ENCODE measurements around the gene MAP3K14. TPM values are rescaled to one million over a fixed set of nuclear protein-coding genes. Genes with fewer than 3 reads are reported as not detected.
"Not testable (repeated sequence)": the region's sequence is repeated elsewhere in the genome, so short reads cannot be mapped to it uniquely, and the experiment has no call there.

The MAP3K14 gene
- total RNA-seq, 1 donor from 2014 or later, result 19.1 TPM

- no peak for DNase-seq (ENCODE audit: low spot score)
These were observed 57.8 kb downstream of the MAP3K14 start for GRCh38 chr17:45258981-45259380.

DNA sequence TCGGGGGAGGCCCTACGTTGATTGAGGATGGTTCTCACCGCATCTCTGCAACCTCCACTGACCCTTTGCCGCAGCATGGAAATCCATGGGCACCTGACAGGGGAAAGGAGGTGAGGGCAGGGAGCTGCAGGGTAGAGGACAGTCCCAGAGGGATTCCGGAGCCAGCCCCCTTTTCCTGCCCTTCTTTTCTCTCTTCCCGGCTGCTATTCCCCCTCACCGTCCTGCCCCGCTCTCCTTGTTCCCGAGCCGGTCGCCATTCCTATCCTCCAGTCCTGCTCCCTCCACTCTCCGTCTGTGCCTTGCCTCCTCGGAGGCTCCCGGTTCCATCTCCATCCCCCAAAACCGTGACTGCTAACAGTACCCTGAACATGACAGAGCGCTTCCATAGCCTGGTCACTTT, 59.7 kb downstream of the MAP3K14 start:
- no peak for DNase-seq (ENCODE audit: low spot score)

GRCh38 chr17:45256114-45256966, 60.5 kb downstream of the MAP3K14 start:
- no peak for DNase-seq (ENCODE audit: low spot score)

GRCh38 chr17:45255358-45255757, 61.5 kb downstream of the MAP3K14 start:
- no peak for DNase-seq (ENCODE audit: low spot score)

GRCh38 chr17:45253879-45254278, 62.9 kb downstream of the MAP3K14 start:
- no peak for DNase-seq (ENCODE audit: low spot score)

DNA sequence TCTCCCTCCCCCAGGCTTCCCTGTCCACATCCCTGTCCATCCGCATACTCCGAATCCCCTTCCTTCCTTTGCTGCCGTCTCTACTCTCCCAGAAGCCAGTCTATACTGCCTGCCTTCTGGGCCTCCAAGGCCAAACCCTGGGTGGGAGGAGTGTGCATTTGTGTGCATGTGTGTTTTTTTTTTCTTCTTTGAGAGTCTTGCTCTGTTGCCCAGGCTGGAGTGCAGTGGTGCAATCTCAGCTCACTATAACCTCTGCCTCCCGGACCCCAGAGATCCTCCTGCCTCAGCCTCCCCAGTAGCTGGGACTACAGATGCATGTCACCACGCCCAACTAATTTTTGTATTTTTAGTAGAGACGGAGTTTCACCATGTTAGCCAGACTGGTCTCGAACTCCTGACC, 63.6 kb downstream of the MAP3K14 start:
- not testable (repeated sequence) for DNase-seq (ENCODE audit: low spot score)

GRCh38 chr17:45251931-45252330, 64.9 kb downstream of the MAP3K14 start:
- DNase-seq (ENCODE audit: low spot score), result no peak

DNA sequence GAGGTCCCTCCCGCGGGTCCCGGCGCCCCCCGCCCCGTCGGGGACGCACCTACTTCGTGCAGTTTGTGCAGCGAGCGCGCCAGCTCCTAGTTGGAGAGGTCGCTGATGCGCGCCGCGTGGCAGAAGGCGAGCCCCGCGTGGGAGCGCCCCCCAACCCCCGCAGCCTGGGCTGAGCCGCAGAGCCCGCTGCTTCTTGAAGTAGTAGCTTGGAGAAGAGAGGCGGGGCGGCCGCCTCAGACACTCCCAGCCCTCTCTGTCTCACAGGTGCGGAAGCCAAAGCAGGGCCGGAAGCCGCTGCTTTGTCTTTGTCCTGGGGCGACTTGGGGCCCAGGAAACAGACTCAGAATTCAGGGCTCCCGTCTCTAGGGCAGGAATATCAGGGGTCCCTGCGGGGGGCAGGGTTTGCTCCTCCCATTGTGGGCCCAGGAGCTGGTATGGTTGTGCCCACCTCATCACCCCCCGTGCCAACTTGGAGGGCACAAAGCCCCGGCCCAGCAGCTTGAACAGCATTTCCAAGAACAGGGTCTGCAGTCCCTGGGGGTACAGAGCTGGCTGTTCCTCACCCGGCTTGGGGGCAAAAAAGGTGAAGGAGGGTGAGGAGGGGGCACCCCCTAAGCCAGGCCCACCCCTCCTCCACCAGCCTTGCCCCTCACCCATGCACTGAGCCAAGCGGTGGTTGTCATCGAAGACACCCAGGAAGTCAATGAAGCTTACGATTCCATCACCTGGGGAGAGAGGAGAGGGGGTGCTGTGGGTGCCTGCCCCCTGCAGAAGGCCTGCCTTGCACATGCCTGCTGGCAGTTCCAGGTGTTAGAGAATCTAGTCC, 68.5 kb downstream of the MAP3K14 start:
- DNase-seq (ENCODE audit: low spot score), result peak; percentile 69

DNA sequence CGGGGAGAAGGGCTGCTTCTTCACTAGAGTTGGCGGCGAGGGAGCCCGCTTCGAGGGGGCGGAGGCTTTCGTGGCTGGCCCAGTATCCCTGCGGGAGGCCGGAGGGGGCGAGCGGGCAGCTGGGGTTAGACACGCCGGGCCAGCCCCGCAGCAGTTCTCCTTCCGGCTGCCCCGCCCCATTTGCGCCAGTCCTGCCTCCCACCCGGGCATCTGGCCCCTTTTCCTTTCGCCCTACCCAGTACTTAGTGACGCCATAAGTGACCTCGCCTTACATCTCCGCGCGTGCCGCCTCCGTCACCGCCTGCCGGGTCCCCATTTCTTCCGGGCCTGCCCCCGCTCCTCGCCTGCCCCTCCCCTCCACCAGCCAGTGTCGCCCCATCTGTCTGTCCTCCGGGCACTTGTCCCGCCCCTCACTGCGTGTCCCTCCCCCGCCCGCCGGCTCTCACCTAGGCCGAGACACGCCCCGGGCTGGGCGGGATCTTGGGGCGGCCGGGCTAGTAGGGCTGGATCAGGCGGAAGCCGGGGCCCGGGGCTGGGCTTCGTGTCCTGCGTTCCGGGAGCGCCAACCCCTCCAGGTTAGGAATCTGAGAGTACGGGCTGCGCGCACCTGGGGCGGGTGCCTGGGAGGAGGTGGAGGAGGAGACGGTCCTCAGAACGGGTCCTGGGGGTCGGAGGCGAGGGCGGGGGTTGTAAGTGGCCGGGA, 69.2 kb downstream of the MAP3K14 start:
- peak; percentile 95 for DNase-seq (ENCODE audit: low spot score)

DNA sequence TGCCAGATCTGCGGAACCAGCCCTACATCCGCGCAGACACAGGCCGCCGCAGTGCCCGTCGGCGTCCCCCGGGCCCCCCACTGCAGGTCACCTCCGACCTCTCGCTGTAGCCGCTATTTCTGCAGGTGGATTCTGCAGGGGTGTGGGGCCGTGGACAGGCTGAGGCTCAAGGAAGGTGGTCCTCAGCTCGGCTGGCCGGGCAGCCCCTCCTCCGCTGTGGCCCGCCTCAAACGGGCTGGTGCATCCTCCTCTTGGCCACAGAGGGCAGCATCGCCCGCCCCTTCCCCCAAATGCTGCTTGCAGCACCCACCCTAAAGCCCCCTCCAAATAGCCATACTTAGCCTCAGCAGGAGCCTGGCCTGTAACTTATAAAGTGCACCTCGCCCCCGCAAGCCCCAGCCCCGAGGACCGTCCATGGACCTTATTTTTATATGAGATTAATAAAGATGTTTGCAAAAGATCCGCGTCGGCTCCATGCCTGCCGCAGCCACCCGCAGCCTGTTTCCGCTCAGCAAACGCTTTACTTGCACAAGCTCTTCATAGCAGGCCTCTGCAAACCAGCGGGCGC, 69.9 kb downstream of the MAP3K14 start:
- DNase-seq (ENCODE audit: low spot score), result no peak

DNA sequence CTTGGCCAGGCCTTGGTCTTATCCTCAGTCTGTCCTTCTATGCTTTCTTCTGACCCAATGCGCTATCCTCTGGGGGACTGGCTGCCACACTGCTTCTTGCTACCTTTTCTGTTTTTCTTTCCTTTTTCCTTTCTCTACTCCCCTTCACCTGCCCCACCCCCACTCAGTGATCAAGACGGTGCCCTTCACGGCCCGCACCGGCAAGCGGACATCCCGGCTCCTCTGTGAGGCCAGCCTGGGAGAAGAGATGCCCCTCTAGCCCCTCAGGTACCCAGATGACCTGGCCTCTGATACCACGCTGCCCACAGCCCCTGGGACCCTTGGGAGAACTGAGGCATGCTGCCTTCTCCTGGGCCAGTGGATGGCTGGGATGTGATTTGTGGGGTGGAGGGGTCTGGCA, 70.5 kb downstream of the MAP3K14 start:
- DNase-seq (ENCODE audit: low spot score), result no peak

DNA sequence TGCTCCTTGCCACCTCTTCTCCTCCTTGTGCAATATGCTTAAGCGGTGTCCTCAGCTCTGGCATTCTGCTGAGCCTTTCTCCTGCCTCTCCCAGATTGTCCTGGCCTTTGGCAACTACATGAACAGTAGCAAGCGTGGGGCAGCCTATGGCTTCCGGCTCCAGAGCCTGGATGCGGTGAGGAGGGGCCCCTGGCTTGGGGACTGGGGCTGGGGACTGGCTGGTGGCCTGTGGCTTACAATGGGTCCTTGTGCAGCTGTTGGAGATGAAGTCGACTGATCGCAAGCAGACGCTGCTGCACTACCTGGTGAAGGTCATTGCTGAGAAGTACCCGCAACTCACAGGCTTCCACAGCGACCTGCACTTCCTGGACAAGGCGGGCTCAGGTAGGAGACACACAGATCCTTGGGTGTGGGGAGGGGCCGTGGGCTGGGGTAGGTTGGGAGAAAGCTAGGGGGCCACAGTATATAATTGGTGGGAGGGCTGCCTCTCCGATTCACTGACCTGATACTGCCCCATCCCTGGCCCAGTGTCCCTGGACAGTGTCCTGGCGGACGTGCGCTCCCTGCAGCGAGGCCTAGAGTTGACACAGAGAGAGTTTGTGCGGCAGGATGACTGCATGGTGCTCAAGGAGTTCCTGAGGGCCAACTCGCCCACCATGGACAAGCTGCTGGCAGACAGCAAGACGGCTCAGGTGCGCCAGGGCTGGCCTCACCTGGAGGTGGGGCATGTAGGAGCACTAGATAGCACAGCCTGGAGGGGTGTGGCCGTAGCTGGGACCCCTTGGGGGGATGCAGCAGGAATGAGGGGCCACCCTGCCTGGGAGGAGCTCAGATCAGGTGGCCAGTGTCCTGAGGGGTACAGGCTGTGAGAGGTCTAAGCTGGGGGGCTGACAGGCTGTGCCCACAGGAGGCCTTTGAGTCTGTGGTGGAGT, 71.8 kb downstream of the MAP3K14 start:
- no peak for DNase-seq (ENCODE audit: low spot score)

DNA sequence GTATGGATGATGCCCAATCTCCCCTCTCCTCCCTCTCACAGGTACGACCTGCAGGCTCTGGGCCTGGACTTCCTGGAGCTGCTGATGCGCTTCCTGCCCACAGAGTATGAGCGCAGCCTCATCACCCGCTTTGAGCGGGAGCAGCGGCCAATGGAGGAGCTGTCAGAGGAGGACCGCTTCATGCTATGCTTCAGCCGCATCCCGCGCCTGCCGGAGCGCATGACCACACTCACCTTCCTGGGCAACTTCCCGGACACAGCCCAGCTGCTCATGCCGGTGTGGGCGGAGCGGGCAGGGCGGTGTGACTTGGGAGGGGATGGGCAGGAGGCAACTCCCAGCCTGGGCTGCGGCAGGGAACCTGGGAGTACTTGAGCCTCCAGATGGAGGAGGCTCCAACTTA, 73.1 kb downstream of the MAP3K14 start:
- no peak for DNase-seq (ENCODE audit: low spot score)

DNA sequence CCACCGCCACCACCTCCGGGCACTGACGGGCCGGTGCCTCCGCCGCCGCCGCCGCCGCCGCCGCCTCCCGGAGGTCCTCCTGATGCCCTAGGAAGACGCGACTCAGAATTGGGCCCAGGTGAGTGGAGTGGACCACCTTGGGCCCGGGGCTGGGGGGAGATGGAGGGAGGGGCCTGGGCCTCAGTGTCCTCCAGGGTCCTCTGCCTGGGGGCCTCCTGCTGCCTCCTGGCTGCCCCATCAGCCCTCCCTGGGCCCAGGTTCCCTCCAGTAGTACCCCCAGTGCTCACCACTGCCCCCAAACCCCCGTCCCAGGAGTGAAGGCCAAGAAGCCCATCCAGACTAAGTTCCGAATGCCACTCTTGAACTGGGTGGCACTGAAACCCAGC, 74.8 kb downstream of the MAP3K14 start:
- DNase-seq (ENCODE audit: low spot score), result no peak

DNA sequence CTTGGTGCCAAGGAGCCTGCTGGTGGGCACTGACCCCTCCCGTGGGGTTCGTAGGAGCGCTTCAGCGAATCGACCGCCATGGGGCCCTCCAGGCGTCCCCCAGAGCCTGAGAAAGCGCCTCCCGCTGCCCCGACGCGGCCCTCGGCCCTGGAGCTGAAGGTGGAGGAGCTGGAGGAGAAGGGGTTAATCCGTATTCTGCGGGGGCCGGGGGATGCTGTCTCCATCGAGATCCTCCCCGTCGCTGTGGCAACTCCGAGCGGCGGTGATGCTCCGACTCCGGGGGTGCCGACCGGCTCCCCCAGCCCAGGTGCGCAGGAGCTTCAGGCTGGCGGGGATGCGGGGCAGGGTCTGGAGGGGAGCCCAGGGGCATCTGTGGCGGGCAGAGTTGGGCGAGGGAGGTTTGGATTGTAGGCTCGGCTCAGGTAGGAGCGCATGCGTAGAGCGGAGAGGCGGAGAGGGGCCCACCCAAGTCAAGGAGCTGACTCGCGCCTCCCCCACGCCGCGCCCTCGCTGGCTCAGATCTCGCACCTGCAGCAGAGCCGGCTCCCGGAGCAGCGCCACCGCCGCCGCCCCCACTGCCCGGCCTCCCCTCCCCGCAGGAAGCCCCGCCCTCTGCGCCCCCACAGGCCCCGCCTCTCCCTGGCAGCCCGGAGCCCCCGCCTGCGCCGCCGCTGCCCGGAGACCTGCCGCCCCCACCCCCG, 75.3 kb downstream of the MAP3K14 start:
- DNase-seq (ENCODE audit: low spot score), result no peak

DNA sequence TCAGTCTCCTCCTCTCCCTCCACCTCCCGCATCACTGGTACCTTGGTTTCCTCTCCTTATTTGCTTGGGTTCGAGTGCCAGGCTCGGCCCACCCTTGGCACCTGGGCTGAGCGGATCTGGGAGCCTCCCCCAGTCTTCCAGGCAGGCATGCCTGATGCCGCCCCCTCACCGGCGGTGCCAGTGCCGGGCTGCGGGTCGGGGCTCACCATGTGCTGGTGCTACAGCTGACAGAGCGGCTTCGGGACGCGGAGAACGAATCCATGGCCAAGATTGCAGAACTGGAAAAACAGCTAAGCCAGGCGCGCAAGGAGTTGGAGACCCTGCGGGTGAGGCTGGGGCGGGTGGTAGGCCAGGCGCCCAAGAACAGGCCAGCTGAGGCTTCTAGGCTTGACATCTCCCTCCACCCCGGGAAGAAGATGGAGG, 75.9 kb downstream of the MAP3K14 start:
- DNase-seq (ENCODE audit: low spot score), result no peak

DNA sequence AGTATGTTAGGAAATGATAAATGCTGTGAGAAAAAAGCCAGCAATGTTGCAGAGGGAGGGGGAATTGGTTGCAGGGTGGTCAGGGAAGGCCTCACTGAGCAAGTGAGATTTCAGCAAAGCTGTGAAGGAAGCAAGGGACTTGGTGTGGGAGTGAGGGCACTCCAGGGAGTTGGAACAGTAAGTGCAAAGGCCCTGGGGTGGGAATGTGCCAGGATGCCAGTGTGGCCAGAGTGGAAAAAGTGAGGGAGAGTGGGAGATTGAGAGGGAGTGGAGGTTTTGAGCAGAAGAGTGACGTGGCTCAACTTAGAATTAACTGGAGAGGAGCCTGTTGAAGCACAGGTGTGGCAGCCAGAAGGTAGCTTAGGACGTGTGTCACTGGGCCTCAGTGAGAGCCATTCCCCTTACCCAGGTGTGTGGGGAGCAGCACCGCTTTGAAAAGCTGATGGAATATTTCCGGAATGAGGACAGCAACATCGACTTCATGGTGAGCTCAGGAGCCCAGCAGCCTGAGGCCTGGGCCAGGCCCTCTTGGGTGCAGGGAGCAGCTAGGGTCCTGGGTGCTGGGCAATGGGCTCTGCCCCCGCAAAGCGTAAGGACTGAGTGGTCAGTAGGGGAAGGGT, 78.6 kb downstream of the MAP3K14 start:
- DNase-seq (ENCODE audit: low spot score), result no peak

DNA sequence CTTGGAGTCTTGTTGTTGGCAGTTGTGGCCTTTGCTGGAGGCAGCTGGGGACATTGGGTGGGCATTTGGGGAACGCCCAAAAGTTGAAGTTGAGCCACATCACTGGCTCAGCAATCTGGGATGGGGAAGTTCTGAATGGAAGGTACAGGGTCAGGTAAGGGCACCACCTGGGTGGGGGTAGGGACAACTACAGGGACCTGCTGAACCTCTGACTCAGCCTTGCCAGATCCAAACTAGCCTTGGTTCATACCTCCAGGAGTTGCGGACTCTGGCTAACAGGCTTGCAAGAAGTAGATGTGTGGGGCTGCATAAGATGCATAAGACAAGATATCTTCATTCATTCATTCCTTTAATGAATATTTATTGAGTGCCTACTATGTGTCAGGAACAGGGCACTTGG, 79.1 kb downstream of the MAP3K14 start:
- DNase-seq (ENCODE audit: low spot score), result no peak

DNA sequence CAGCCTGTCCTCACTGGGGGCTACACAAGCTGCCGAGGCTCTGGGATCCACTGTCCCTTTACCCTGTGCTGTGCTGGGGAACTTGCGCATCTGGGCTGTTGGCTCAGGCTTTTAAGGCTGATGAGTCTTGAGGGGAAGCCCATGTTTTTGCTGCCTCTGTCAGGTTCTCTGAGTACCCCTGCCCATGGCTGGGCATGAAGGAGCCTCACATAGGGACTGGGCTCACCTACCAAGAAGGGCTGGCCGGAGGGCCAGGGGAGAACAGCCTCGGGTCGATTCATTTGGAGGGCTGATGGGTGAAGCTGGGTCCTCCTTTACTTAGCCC, 80.6 kb downstream of the MAP3K14 start:
- DNase-seq (ENCODE audit: low spot score), result no peak

Data from mucosa of gallbladder (tissue), 1 donor.